ENCODE measurements around the gene CD209.

CD209 gene

GRCh38 chr19:7739801-7740681, 7.3 kb downstream of the CD209 start:
- in situ Hi-C loops (cut with MboI; ENCODE audit: low sequenced_read_pairs) = no loop called here

DNA sequence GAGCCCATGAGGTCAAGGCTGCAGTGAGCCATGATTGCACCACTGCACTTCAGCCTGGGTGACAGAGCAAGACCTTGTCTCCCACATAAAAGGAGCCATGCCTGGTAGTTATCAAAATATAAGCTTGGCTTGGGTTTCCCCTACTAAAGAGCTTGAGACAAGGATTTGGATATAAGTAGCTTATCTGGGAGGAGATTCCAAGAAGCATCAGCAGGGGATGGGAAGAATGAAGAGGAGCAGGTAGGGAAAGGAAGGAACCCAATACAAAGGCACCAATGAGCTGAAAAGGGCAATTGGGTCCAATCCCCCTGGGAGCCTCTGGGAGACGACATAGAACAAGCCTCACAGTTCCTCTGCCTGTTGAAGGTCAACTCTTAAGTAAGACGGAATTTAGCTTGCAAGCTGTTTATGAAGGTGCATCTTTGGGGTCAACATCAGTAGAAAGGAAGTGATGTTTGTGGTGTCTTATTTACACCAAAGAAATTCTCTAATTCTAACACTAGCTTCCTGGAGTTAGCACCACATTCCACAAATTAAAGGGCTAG, 8.1 kb downstream of the CD209 start:
- in situ Hi-C loops (cut with MboI; ENCODE audit: low sequenced_read_pairs) = no loop called here

GRCh38 chr19:7738023-7738422, 9.3 kb downstream of the CD209 start:
- in situ Hi-C loops (cut with MboI; ENCODE audit: low sequenced_read_pairs) = no loop called here

GRCh38 chr19:7737215-7737614, 10.1 kb downstream of the CD209 start:
- in situ Hi-C loops (cut with MboI; ENCODE audit: low sequenced_read_pairs) = no loop called here

DNA sequence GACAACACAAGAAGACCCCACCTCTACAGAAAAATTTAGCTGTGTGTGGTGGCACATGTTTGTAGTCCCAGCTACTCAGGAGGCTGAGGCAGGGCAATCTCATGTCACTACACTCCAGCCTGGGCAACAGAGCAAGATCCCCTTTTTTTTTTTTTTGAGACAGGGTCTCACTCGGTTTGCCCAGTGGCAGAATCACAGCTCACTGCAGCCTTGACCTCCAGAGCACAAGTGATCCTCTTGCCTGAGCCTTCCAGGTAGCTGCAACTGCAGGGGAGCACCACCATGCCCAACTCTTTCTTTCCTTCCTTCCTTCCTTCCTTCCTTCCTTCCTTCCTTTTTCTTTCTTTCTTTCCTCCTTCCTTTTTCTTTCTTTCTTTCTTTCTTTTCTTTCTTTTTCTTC, 11.2 kb downstream of the CD209 start:
- in situ Hi-C loops (cut with MboI; ENCODE audit: low sequenced_read_pairs) = no loop called here

DNA sequence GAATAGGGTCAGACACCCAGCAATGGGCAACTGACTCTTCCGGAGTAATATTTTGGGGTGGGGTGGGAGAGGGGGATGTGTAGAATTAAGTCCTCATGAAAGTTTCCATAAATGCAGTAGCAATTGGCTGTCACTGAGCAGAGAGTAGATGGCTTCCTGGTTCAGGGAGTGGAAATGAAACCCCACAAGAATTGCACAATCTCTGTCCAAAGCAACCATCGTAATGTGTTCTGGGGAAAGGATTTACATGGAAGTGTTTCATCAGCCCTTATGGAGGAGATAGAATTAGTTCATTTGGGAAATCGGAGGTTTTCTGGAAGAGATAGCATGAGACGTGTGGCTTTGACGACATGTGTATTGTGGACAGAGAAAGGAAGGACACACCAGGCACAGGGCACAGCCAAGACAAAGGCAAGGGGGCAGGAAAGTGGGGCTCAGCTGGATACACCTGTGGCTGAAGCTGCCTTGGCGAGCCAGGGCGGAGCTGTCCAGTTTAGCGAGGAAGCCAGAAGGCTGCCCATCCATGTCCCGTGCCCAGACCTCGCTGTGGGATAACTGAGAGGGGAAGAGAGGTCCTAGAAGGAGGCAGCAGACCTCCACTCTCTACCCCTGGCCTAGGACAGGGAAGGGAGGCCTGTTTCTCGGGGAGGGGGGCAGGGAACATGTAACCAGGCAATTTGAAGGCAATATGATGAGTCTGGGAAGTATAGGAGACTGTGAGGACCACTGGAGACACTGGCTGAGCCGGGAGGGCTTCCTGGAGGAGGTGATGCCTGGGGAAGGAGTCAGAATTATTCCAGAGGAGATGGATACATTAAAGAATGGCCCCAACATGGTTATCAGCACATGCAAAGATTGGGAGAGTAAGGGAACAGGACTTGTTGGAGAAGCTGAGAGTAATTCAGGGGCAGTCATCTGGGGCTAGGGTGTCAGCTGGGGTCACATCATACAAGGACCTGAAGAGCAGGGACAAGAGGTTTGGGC, 12.8 kb downstream of the CD209 start:
- in situ Hi-C loops (cut with MboI; ENCODE audit: low sequenced_read_pairs) = no loop called here

GRCh38 chr19:7733376-7733775, 14.0 kb downstream of the CD209 start:
- in situ Hi-C loops (cut with MboI; ENCODE audit: low sequenced_read_pairs) = no loop called here

DNA sequence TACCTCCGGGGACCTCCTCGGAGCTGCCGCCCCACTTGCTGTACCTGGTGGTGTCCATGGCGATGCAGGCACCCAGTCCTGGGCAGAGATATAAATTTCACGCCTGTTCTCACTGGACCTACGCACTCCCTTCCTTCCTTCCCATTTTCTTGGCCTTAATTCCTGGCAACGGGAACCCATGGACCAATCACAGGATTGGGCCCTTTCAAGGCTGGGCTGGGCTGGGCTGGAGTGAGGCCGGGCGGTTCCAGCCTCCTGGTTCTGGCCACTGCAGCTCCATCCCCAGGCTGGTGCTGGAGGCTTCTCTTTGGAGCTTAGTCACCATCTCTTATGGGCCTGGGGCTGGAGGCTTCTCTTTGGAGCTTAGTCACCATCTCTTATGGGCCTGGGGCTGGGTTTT, 15.3 kb downstream of the CD209 start, which contains the start of gene CLEC4G:
CLEC4G (minus strand) TSS at position 66 of the 400 bp plus-strand sequence; CDS start at position 58, 8 bp downstream.
- in situ Hi-C loops (cut with MboI; ENCODE audit: low sequenced_read_pairs) = no loop called here

DNA sequence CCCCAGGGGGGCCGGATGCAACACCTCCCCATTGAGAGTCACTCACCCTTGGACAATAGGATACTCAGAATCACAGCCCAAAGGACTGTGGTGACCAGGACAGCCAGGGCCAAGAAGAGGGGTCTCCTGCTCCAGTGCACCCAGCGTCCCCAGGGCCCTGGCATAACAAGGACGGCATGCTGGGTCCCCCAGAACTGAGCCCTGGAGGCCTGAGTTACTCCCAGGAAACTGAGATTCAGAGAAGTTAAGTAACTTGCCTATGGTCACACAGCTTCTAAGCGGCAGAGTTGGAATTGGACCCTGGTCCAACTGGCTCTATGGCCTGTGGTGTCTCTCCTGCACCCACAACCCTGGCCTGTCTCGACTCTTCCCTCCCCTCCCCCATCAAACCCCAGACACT, 15.7 kb downstream of the CD209 start:
- in situ Hi-C loops (cut with MboI; ENCODE audit: low sequenced_read_pairs) = no loop called here

- in situ Hi-C loops (cut with MboI; ENCODE audit: low sequenced_read_pairs) = no loop called here
Observed at GRCh38 chr19:7731218-7731595, 16.1 kb downstream of the CD209 start.

- in situ Hi-C loops (cut with MboI; ENCODE audit: low sequenced_read_pairs) = no loop called here
Observed at GRCh38 chr19:7730286-7731217, 16.8 kb downstream of the CD209 start.

DNA sequence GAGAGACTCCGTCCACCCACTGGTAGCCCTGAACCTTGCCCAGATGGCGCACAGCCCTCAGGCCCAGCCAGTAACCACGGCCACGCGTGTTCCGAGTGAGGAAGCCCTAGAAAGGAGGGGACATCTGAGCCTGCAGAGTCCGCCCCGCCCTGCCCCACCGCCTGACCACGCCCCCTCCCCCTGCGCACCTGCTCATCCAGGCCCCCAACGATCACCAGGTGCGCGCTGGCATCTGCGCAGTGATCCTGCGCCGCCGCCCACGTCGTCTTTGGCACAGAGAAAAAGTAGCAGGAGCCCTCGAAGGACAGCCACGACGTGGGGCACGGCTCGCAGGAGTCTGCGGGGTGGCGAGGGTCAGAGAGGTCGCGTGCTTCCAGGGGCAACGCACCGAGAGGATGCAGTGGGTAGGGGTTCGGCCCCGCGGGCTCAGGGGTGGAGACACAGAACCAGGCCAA, 17.5 kb downstream of the CD209 start:
- in situ Hi-C loops (cut with MboI; ENCODE audit: low sequenced_read_pairs) = no loop called here

DNA sequence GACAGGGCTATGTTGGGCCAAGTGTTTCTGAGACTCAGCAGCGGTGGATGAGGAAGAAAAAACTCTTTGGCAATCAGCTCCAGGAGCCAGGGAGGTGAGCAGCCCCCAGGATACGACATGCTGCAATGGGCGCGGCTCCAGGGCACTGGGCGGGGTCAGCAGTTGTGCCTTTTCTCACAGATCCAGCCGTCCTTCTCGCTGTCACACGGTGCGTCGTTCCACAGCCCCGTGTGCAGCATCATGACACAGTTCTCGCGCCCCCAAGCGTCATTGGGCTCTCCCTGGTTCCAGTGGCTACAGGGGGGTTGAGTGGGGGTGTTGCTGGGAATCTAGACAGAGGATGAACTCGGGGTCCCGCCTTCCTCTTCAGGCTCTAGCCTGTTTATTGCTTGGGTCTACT, 18.1 kb downstream of the CD209 start:
- in situ Hi-C loops (cut with MboI; ENCODE audit: low sequenced_read_pairs) = no loop called here

- in situ Hi-C loops (cut with MboI; ENCODE audit: low sequenced_read_pairs) = no loop called here
Observed at GRCh38 chr19:7725791-7726190, 21.5 kb downstream of the CD209 start.

GRCh38 chr19:7722231-7722651, 25.1 kb downstream of the CD209 start:
- in situ Hi-C loops (cut with MboI; ENCODE audit: low sequenced_read_pairs) = no loop called here

GRCh38 chr19:7720351-7720750, 27.0 kb downstream of the CD209 start:
- in situ Hi-C loops (cut with MboI; ENCODE audit: low sequenced_read_pairs) = no loop called here

DNA sequence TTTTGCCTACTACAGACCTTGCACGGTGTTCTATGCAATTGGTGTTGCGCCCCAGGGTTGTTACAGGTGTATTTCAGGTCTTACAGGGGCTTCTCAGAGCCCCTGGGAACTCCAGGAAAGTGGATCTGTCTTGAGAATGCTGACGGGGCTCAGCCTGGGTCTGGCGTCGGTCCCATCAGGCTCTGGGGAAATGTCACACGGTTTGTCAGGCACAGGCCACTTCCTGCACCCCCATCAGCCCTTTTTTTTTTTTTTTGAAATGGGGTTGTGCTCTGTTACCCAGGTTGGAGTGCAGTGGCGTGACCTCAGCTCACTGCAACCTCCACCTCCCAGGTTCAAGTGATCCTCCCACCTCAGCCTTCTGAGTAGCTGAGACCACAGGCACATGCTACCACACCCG, 28.7 kb downstream of the CD209 start:
- in situ Hi-C loops (cut with MboI; ENCODE audit: low sequenced_read_pairs) = no loop called here

DNA sequence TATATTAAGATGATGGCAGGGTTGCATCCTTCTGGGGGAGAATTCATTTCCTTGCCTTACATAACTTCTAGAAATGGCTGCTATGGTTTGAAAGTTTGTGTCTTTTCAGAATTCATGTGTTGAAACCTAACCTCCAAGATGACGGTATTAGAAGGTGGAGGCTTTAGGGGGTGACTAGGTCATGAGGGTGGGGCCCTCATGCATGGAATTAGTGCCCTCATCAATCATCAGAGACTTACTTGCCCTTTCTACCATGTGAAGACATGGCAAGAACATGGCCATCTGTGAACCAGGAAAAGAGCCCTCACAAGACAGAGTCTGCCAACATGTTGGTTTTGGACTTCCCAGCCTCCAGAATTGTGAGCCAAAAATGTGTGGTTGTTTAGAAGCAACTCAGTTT, 30.6 kb downstream of the CD209 start:
- in situ Hi-C loops (cut with MboI; ENCODE audit: low sequenced_read_pairs) = no loop called here

- in situ Hi-C loops (cut with MboI; ENCODE audit: low sequenced_read_pairs) = no loop called here
Observed at GRCh38 chr19:7715671-7716070, 31.7 kb downstream of the CD209 start.

DNA sequence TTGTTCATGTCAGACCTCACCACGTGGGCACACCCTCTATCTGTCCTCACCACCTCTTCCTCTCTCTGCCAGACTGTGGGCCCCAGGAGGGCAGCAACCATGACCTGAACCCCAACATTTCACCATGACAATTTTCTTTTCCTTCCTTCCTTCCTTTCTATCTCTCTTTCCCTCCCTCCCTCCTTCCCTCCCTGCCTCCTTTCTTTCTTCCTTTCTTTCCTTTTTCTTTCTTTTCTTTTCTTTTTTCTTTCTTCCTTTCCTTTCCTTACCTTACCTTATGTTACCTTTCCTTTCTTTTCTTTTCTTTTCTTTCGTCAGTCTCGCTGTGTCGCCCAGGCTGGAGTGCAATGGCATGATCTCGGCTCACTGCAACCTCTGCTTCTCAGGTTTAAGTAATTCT, 36.7 kb downstream of the CD209 start:
- in situ Hi-C loops (cut with MboI; ENCODE audit: low sequenced_read_pairs) = no loop called here
